HG02798 (cell line): ENCODE results near the gene JPH4.

Experiments
- ATAC-seq: cut with Tn5 transposase; IDR thresholded peaks from one replicate; pipeline ENCODE4 v1.9.1; 2021; ENCODE audit warnings: mild to moderate bottlenecking; ENCODE audit not compliant: unreplicated experiment, poor library complexity

The JPH4 gene

GRCh38 chr14:23566112-23566777, 12.3 kb downstream of the JPH4 start:
- ATAC-seq = no peak

GRCh38 chr14:23565626-23566025, 13.0 kb downstream of the JPH4 start:
- no peak for ATAC-seq

- no peak for ATAC-seq
These were observed 13.7 kb downstream of the JPH4 start for GRCh38 chr14:23564876-23565275.

- no peak for ATAC-seq
These were observed 14.3 kb downstream of the JPH4 start for GRCh38 chr14:23564181-23564812.

- ATAC-seq = no peak
These were observed 15.0 kb downstream of the JPH4 start for GRCh38 chr14:23563473-23564180.

- ATAC-seq = no peak
These were observed 15.6 kb downstream of the JPH4 start for GRCh38 chr14:23562822-23563472.

GRCh38 chr14:23561873-23562821, 16.4 kb downstream of the JPH4 start:
- no peak for ATAC-seq

GRCh38 chr14:23561259-23561658, 17.3 kb downstream of the JPH4 start:
- ATAC-seq = no peak

- no peak for ATAC-seq
These were observed 18.6 kb downstream of the JPH4 start for GRCh38 chr14:23559926-23560520.

- ATAC-seq = no peak
These were observed 19.3 kb downstream of the JPH4 start for GRCh38 chr14:23559010-23559925.

- no peak for ATAC-seq
These were observed 20.1 kb downstream of the JPH4 start for GRCh38 chr14:23558346-23559009.

GRCh38 chr14:23557946-23558345, 20.6 kb downstream of the JPH4 start:
- ATAC-seq = no peak

- ATAC-seq = no peak
These were observed 21.1 kb downstream of the JPH4 start for GRCh38 chr14:23557521-23557920.

GRCh38 chr14:23556700-23557440, 21.7 kb downstream of the JPH4 start:
- ATAC-seq = no peak

- ATAC-seq = peak; percentile 87
These were observed 22.5 kb downstream of the JPH4 start, which contains the start of gene THTPA for GRCh38 chr14:23555882-23556699. Gene THTPA, plus strand, starts transcription at chr14:23556271. Its CDS starts 487 bp downstream, at chr14:23556758.

- no peak for ATAC-seq
These were observed 23.1 kb downstream of the JPH4 start for GRCh38 chr14:23555533-23555881.
